Mucosa of descending colon (tissue), 3 donors: ENCODE results near the gene OST4. TPM values are rescaled to one million over a fixed set of nuclear protein-coding genes. Genes with fewer than 3 reads are reported as not detected.

Source experiments
- ATAC-seq: fragments of 200-7000 bp; cut with Tn5 transposase; one replicate; pipeline ENCODE4 v1.9.1; 2020; ENCODE audit warnings: mild to moderate bottlenecking, moderate library complexity
- DNase-seq, 3 donors: peaks; one replicate each; pipeline ENCODE4 v3.0.0-alpha.2; 2020
- H3K36me3 ChIP-seq: fragments of 200-600 bp; one replicate; pipeline ENCODE4 v1.8.0; 2021; ENCODE audit warnings: low read depth, mild to moderate bottlenecking
- H3K4me1 ChIP-seq: fragments of 200-600 bp; one replicate; pipeline ENCODE4 v1.8.0; 2021; ENCODE audit warnings: low read depth, mild to moderate bottlenecking
- H3K4me3 ChIP-seq: fragments of 200-600 bp; one replicate; pipeline ENCODE4 v1.8.0; 2021; ENCODE audit warnings: mild to moderate bottlenecking
- H3K9me3 ChIP-seq: fragments of 200-600 bp; one replicate; pipeline ENCODE4 v1.8.0; 2021; ENCODE audit warnings: mild to moderate bottlenecking
- intact Hi-C, 2 donors: fragments of 100-400 bp; cut with DNase I in 1 of 2; cut with micrococcal nuclease in 1 of 2; formaldehyde crosslinking; loops; one replicate each; pipeline versions ENCODE4 v1.11.0 to v1.11.1; 2022; cut with DNase I, micrococcal nuclease
- total RNA-seq, 3 donors: library from RNA; stranded (reverse); fragmentation: NEBNext Ultra II Directional in 2 of 3; extraction: Animal tissue kit (Norgen Biotek cat#: 25700) in 2 of 3; gene quantifications; one replicate each; pipeline versions ENCODE4 v1.2.1 to v1.2.4, GENCODE V29; 2021 to 2023
- TF ChIP-seq, protein P1 (sequence below): fragments of 200-600 bp; IDR thresholded peaks from one replicate; pipeline ENCODE4 v1.8.0; 2022; ENCODE audit warnings: antibody characterized with exemption, mild to moderate bottlenecking
- donor health status: DM: no; HTN: no; CAD: no; lungs with moderate emphysema.
- donor health status: DM: no; HTN: no; CAD: no.
- donor health status: DM: no; HTN: yes; CAD: no.

The OST4 gene
- total RNA-seq, 3 donors from 2014 or later: 245 to 280 (median 254) TPM

DNA sequence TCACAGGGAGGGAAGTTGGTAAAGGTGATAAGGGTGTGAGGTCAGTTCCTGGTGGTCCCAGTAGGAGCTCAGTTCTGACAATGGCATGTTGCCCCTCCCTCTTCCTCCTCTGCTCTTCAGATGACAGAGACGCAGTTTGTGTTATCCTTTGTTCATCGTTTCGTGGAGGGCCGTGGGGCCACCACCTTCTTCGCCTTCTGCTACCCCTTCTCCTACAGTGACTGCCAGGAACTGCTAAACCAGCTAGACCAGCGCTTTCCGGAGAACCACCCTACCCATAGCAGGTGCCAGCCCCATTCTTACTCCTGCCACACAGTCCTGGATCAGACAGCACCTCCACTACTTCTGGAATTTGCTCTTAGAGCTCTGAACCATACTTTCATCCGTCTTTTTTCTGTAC is 17.7 kb downstream of the OST4 start:
- H3K36me3 ChIP-seq: no peaks in the 10 kb centered on the region
- no peaks in the 10 kb centered on the region for H3K9me3 ChIP-seq
- TF ChIP-seq, protein P1, sequence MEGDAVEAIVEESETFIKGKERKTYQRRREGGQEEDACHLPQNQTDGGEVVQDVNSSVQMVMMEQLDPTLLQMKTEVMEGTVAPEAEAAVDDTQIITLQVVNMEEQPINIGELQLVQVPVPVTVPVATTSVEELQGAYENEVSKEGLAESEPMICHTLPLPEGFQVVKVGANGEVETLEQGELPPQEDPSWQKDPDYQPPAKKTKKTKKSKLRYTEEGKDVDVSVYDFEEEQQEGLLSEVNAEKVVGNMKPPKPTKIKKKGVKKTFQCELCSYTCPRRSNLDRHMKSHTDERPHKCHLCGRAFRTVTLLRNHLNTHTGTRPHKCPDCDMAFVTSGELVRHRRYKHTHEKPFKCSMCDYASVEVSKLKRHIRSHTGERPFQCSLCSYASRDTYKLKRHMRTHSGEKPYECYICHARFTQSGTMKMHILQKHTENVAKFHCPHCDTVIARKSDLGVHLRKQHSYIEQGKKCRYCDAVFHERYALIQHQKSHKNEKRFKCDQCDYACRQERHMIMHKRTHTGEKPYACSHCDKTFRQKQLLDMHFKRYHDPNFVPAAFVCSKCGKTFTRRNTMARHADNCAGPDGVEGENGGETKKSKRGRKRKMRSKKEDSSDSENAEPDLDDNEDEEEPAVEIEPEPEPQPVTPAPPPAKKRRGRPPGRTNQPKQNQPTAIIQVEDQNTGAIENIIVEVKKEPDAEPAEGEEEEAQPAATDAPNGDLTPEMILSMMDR: no peak
- no peak overlapping the region for H3K4me3 ChIP-seq
- H3K4me1 ChIP-seq: peaks cover 15% of the 10 kb centered on the region
- intact Hi-C loops: no loop called here
- no peak for DNase-seq
- no peak for ATAC-seq

DNA sequence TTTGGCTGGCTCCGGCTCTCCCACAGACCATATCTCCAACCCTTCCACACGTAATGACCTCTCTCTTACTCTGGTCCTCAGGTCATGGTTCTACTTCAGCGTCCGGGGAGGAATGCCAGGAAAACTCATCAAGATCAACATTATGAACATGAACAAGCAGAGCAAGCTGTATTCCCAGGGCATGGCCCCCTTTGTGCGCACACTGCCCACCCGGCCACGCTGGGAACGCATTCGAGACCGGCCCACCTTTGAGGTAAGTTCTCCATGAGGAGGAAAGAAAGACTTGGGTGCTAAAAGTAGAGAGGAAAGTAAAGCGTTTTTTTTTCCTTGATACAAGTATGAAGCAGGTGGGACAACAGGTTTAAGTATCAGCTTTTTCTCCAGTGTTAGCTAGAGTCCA is 18.1 kb downstream of the OST4 start:
- Histone ChIP-seq H3K36me3 (no peaks in the 10 kb centered on the region), H3K4me3 (no peak overlapping the region), H3K9me3 (no peaks in the 10 kb centered on the region), H3K4me1 (peaks cover 15% of the 10 kb centered on the region)
- TF ChIP-seq, protein P1: no peak
- no peak for ATAC-seq
- intact Hi-C loops: no loop called here
- peak in 1 of 3 donors; percentile 17 for DNase-seq

DNA sequence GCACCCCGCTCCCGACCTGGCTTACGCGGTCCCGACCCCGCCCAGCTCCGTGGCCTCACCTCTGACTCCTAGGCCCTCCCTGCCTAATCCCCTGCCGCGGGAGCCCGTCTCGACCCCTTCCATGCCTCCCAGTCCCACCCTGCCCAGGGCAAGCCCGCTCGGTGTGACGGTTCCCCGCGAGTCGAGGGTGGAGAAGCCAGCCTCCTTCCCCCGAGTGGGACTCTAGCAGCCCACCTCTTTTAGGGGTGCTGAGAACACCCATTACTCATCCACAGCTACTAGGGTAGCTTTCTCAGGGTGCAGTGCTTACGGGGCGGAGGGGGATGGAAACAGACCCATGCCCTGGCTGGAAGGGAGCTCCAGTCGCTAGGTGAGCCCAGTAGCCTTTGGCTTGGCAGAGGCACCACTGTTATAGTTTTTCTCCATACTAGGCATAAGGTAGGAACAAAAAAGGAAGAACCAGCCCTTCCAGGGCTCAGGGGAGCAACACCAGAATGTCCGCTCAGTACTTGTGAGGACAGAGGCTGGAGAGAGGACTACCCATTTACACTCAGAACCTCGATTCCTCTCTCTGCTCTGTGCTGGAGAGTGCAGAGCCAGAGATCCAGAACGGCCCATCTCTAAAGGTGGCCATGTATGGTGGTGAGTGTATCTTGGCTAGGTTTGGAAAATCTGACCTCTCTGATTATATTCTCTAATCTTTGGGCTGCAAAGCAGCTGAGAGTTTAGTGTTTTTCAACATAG is 19.4 kb downstream of the OST4 start:
- no peaks in the 10 kb centered on the region for H3K9me3 ChIP-seq
- no peaks in the 10 kb centered on the region for H3K36me3 ChIP-seq
- TF ChIP-seq, protein P1: no peak
- ATAC-seq: no peak
- peak overlapping the region; percentile 86 for H3K4me3 ChIP-seq
- H3K4me1 ChIP-seq: peaks cover 15% of the 10 kb centered on the region
- intact Hi-C loops: no loop called here
- DNase-seq: peak in 2 of 3 donors; percentile 24 to 80

DNA sequence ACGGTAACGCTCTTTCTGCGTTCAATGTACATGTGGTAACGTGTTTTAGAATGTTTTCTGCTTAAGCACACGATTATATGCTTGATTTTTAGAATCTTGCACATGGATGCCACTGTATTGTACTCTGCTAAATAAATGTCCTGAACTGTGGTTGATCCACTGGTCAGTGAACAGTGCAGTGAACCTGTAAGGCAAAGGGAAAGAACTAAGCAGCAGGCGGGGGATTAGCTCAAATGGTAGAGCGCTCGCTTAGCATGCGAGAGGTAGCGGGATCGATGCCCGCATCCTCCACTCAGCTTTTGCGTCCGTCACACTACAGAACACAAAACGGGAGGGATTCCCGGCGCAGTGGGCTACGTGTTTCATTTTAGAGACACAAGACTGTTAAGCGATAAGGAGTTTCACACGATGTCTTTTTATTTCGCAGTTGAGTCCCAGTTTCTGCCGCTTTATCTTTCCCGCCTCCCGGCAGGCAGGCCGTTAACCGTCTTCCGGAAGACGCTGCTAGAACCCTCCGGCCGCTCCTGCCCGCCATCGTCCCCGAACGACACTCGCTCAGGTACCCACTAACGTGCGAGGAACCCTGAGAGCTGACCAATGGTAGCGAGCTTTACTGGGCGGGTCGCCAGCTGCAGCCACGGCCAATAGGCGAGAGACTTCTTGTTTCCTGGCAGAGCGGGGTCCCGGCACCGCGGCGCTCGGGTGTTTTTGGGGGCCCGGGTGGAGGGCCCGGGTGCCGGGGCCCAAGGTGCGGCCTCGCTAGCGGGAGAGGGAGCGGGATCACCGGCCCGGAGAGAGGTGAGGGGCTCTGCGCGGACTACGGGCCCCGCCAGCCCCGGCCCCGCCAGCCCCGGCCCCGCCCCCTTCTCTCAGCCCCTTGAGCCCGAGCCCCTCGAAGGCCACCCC is 20.2 kb downstream of the OST4 start, which contains the start of gene AGBL5:
TSS of gene AGBL5 (plus strand) at position 673 of the 906 bp plus-strand sequence. CDS start 1,291 bp downstream, outside the sequence.
- peaks cover 15% of the 10 kb centered on the region for H3K4me1 ChIP-seq
- TF ChIP-seq, protein P1: no peak
- DNase-seq (peak; percentile 97 to 98 (median 98)), ATAC-seq (peak; percentile 83)
- H3K36me3 ChIP-seq: no peaks in the 10 kb centered on the region
- intact Hi-C loops: no loop called here
- H3K4me3 ChIP-seq: peak within 1 kb of the TSS; percentile 86
- H3K9me3 ChIP-seq: no peaks in the 10 kb centered on the region

DNA sequence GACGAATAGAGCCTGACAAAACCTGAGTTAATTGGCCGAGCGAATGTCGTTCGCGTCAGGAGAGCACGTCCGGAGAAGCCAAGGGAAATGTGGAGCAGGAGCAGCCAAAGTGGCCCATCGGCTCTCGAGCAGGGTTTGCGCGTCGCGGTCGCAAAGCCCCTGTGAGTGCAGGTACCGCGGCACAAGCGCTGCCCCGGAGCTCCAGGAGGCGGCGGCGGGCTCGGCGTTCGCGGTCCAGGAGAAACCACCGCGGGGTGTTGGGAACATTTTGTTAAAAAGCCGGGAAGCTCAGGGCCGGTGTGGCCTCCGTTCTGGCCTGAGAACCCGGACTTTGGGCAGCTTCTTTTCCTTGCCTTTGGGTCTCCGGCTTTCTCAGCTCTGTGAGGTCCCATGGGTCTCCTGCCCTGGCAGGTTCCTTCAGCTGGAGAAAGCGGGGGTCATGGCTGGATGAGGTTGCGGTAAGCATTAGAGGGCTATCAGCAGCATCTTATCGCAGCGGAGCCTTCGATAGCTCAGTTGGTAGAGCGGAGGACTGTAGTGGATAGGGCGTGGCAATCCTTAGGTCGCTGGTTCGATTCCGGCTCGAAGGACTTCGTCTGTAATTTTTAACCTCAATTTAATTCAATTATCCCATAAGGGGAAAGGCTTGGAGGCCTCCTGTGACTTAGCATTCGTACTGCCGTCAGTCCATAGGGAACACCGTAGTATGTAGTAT is 21.0 kb downstream of the OST4 start:
- TF ChIP-seq, protein P1: no peak
- intact Hi-C loops: no loop called here
- H3K9me3 ChIP-seq: no peaks in the 10 kb centered on the region
- peak overlapping the region; percentile 86 for H3K4me3 ChIP-seq
- ATAC-seq (peak; percentile 77), DNase-seq (peak; percentile 88 to 95 (median 95))
- peaks cover 15% of the 10 kb centered on the region for H3K4me1 ChIP-seq
- no peaks in the 10 kb centered on the region for H3K36me3 ChIP-seq
